ENCODE results near the gene CPEB4. TPM values are rescaled to one million over a fixed set of nuclear protein-coding genes. Genes with fewer than 3 reads are reported as not detected.

The CPEB4 gene
- total and polyA plus RNA-seq, 2 of the 4 experiments (the other 2 are of a cell fraction): 7.8 to 22.6 TPM

- H3K9me3 ChIP-seq (ENCODE audit: control insufficient read depth, insufficient read depth, low read length): no peaks in the 10 kb centered on the region
- H2BK5ac ChIP-seq (ENCODE audit: low read depth, low read length, poor library complexity, severe bottlenecking): no peak overlapping the region
- H3K4ac ChIP-seq (ENCODE audit: low read depth, low read length): no peak overlapping the region
- no peak overlapping the region for H3K9ac ChIP-seq (ENCODE audit: low read depth, low read length)
- no peak overlapping the region for H3K18ac ChIP-seq (ENCODE audit: low read depth, low read length)
- no peaks in the 10 kb centered on the region for H3K36me3 ChIP-seq (ENCODE audit: control insufficient read depth, insufficient read depth, low read length)
- H3K27me3 ChIP-seq (ENCODE audit: control insufficient read depth, insufficient read depth, low read length): no peaks in the 10 kb centered on the region
- H3K56ac ChIP-seq (ENCODE audit: extremely low read depth, insufficient read depth, low read length): no peak overlapping the region
- no peak overlapping the region for H2BK120ac ChIP-seq (ENCODE audit: low read depth, low read length)
- ATAC-seq (ENCODE audit: low read depth): no peak
- CTCF ChIA-PET: interaction anchor here (0.6 kb wide), 1 partner anchor 82 kb away, joined by 3 read pairs; no protein-coding TSS in a partner anchor
- BruUV-seq (replicated peaks): no TSS peak
- no peaks in the 10 kb centered on the region for H3K9me1 ChIP-seq (ENCODE audit: insufficient read depth, low read length)
- no CpG with 5 or more reads among the region's 1 CpG for WGBS, 2 experiments (ENCODE audit: extremely low coverage in 2 of 2, insufficient read length in 1 of 2)
- no peak overlapping the region for H4K5ac ChIP-seq (ENCODE audit: low read depth, low read length)
- no peaks in the 10 kb centered on the region for H3K79me1 ChIP-seq (ENCODE audit: low read depth in 1 of 2, low read length in 2 of 2)
- H2AK5ac ChIP-seq (ENCODE audit: low read depth, low read length): no peak overlapping the region
- no peak overlapping the region for H3K23ac ChIP-seq (ENCODE audit: low read depth, low read length)
- no peak overlapping the region for H2BK15ac ChIP-seq (ENCODE audit: low read depth, low read length)
- no peak for DNase-seq
- no peaks in the 10 kb centered on the region for H4K20me1 ChIP-seq (ENCODE audit: insufficient read depth, low read length)
- H3K14ac ChIP-seq (replicated peaks; ENCODE audit: low read depth, low read length): no peak overlapping the region
- H3K4me1 ChIP-seq (ENCODE audit: control insufficient read depth, insufficient read depth, low read length): no peaks in the 10 kb centered on the region
- POLR2A ChIA-PET (ENCODE audit: unreplicated experiment): no interaction called here
- dilution Hi-C loops (cut with HindIII; ENCODE audit: low sequenced_read_pairs, unreplicated experiment) (no loop called here), intact Hi-C loops (cut with micrococcal nuclease) (no loop called here), in situ Hi-C loops (cut with MboI; ENCODE audit: low sequenced_read_pairs) (no loop called here)
- no peak overlapping the region for H4K91ac ChIP-seq (ENCODE audit: insufficient read depth, low read depth, low read length)
- no peak overlapping the region for H3K27ac ChIP-seq (ENCODE audit: insufficient read depth, low read length)
- H3K4me2 ChIP-seq (ENCODE audit: low read depth, low read length): no peak overlapping the region
- no peak overlapping the region for H2AFZ ChIP-seq (replicated peaks; ENCODE audit: low read length, poor library complexity)
- TF ChIP-seq MXI1 (IDR thresholded peaks at IDR 0.05; ENCODE audit: borderline replicate concordance, low read depth, low read length): no peak
- no peak for TF ChIP-seq ELK1 (IDR thresholded peaks at IDR 0.05; ENCODE audit: borderline replicate concordance, low read depth, low read length)
- no peak for TF ChIP-seq FOS (IDR thresholded peaks at IDR 0.05; ENCODE audit: low read depth, low read length)
- TF ChIP-seq RAD21 (IDR thresholded peaks at IDR 0.05; ENCODE audit: low read length): no peak
- TF ChIP-seq RCOR1 (IDR thresholded peaks at IDR 0.05; ENCODE audit: insufficient replicate concordance, low read length): no peak
- no peak for TF ChIP-seq SMC3 (IDR thresholded peaks at IDR 0.05; ENCODE audit: low read depth, low read length)
- TF ChIP-seq USF2 (IDR thresholded peaks at IDR 0.05; ENCODE audit: low read depth, low read length): no peak
- TF ChIP-seq RFX5 (IDR thresholded peaks at IDR 0.05; ENCODE audit: low read depth, low read length): no peak
- no peak for TF ChIP-seq MAZ (IDR thresholded peaks at IDR 0.05; ENCODE audit: borderline replicate concordance, low read depth, low read length)
- no peak for TF ChIP-seq CEBPB (IDR thresholded peaks at IDR 0.05; ENCODE audit: low read depth, low read length)
- no peak for TF ChIP-seq CTCF (conservative IDR thresholded peaks at IDR 0.05; ENCODE audit: low read depth, low read length)
- TF ChIP-seq NFE2L2 (IDR thresholded peaks at IDR 0.05; ENCODE audit: low read depth, low read length): no peak
- no peak for TF ChIP-seq CHD1 (IDR thresholded peaks at IDR 0.05; ENCODE audit: low read depth, low read length)
- TF ChIP-seq BHLHE40 (IDR thresholded peaks at IDR 0.05; ENCODE audit: low read depth, low read length): no peak
- TF ChIP-seq POLR2A (IDR thresholded peaks at IDR 0.05; ENCODE audit: low read depth, low read length): no peak
- no peak overlapping the region for H2AK9ac ChIP-seq (replicated peaks; ENCODE audit: low read depth, low read length, poor library complexity)
- no peak overlapping the region for H4K8ac ChIP-seq (ENCODE audit: low read depth in 2 of 2, low read length in 2 of 2)
- H2BK20ac ChIP-seq (ENCODE audit: low read depth, low read length): no peak overlapping the region
- no peak overlapping the region for H3K4me3 ChIP-seq (ENCODE audit: insufficient read depth, low read depth, low read length)
Observed at GRCh38 chr5:174010365-174010764, 122.2 kb downstream of the CPEB4 start.

Data from IMR-90 (cell line).